HG03575 (cell line): ENCODE results near the gene DPYD.

Source experiments
- ATAC-seq: cut with Tn5 transposase; IDR thresholded peaks from one replicate; pipeline ENCODE4 v1.9.1; 2021; ENCODE audit not compliant: unreplicated experiment, insufficient number of reproducible peaks, low FRiP score; ENCODE audit errors: extremely low read depth

Gene DPYD

GRCh38 chr1:97307568-97307967, 613.3 kb downstream of the DPYD start:
- ATAC-seq: no peak

DNA sequence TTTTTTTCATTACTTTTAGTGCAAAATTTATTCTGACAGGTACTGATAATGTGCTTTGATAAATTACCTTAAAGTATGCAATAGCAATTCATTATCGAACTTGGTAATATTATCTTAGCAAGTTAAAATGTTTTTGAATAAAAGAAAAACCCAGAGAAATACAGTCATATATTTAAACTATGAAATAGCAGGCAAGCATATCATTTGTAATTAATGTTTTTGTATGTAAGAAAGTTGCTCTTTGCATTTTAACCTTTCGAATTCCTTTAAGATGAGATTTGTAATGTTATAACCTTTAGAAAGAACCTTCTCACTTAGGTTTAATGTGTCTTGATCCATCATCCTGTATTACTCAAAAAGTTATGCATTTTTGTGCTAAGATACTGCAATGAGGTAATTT, 613.7 kb downstream of the DPYD start:
- no peak for ATAC-seq

DNA sequence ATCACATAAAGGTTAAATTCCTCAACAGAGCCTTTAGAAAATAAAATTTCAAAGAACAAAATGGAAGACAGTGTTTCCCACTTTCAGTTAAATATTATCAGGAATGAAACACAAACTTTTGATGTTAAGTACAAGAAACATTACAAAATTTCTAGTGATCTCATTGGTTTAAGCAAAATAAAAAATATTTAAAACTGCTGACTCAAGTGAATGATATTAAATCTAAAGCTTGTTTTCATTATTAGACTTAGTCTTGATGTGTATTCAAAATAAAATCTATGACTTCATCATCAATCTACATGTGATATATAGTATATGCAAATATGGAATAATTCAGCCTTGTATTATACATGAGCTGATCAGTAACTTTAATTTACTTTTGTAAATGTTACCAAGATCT, 614.3 kb downstream of the DPYD start:
- ATAC-seq: no peak

- ATAC-seq: no peak
Observed at GRCh38 chr1:97304366-97304765, 616.5 kb downstream of the DPYD start.

GRCh38 chr1:97298966-97299365, 621.9 kb downstream of the DPYD start:
- ATAC-seq: no peak

- no peak for ATAC-seq
Observed at GRCh38 chr1:97297611-97298010, 623.2 kb downstream of the DPYD start.

GRCh38 chr1:97281962-97282361, 638.9 kb downstream of the DPYD start:
- ATAC-seq: no peak

- no peak for ATAC-seq
Observed at GRCh38 chr1:97277891-97278654, 642.8 kb downstream of the DPYD start.

DNA sequence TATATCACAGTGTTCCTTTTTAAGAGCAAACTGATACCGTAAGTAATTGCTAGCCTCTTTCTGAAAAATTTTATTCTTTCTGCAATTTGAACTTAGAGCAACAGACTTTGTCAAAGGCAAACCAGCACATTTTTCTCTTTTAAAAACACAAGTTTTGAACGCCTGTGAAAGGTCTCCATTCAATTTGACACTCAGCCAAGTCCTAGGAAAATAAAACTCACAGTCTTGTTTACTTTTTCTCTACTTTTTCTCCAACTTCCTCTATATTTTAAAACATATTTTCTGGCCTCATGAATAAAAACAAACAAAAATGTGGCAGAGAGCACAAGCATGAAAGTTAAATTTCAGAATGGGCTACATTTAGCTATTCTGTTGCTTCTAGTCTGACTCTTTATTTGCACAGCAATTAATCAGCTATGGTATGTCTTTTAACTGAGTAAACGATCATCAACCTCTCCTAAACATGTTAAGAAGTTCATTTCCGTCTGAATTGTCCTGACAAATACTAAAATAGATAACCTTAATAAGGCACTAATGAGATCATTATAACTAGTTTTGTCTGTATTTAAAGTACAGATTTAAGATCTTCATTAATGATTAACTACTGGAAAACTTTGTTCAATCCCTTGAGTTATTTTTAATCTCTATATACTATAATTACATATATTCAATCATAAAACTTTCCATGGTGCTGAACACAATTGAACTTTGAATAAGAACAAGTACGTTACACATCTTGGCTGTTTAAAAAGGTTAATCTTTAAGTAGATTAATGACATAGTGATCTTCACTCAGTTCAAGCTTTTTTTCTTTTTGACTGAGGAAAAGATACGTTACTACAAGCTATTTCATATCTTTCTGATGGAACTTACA, 648.7 kb downstream of the DPYD start:
- no peak for ATAC-seq

DNA sequence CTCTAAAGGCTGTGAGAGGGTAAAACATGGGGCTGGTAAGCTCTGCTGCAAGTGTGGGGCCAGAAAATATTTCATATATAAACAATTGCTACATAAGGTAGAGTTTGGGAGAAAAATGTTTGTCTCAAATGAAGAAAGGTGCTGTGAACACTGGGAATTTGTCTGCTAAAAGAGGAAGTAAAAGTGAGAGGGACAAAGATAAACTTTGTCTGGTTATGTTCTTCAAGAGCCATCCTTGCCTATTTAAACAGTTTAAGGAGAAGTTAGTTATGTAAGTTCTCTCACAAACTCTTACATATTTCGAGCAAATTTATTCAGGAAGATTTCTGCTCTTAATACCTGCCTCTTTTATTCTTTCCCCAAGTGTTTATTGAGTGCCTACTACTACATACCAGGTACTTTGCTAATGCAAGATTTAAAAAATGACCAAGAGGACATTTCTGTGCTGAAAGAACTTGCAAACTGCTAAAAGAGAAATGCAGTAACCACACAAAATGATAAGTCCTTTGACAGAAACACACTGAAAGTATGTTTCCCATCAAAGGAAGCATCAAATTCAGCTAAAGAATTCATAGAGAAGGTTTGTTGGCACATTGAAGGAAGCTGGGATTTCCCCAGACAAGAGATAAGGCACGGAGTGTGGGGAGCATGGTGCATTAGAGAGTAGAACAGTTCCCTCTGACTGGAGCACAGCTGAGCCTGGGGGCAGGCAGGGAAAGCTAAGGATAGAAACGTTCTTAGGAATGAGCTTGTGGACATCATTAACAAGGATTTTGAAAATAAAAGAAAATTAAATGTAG, 650.1 kb downstream of the DPYD start:
- ATAC-seq: no peak

GRCh38 chr1:97265630-97266029, 655.2 kb downstream of the DPYD start:
- no peak for ATAC-seq

DNA sequence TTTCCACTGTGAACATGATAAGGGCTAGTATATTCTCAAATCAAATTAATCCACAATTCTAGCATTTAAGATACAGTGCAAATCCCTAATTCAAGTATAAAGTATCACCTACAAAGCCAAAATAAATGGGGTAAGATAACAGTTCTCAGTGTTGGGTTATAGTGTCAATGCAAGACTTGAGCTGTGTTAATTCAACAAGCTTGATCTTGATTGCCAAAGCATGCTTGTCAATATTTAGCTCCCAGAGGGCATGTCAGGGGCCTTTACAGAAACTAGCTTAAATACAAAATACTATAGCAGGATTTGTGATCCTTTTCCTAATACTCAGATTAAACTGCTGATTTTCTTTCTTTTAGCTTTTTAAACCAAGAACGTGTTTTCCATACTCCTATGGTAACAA, 658.0 kb downstream of the DPYD start:
- no peak for ATAC-seq

- ATAC-seq: no peak
Observed at GRCh38 chr1:97258597-97258996, 662.2 kb downstream of the DPYD start.

DNA sequence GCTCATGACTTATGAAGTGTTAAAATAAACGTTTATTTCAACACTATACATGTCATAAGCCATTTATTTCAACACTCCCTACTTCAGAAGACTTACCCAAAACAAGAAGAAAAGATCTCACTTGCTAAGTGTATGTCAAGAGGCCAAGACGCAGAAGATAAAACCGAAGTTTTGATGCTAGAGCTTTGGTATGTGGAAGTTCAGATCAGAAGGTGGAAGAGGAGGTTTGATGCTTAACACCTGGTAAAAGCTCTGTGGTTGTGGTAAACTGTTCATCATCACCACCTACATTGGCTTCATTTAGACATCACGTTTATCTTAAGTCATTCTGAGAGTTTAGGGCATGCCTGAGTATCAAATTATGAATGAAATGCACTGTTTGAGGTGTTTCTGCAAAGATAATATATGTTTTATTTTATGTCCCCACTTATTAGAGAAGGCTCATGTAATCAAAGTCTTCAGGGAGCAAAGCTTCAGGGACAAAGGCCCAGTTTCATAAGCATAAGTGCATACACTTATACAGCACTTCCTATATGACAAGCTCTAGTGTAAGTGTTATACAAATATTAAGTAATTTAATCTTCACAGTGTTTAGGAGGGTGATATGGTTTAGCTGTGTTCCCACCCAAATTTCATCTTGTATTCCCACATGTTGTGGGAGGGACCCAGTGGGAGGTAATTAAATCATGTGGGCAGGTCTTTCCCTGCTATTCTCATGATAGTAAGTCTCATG, 665.9 kb downstream of the DPYD start:
- ATAC-seq: no peak

DNA sequence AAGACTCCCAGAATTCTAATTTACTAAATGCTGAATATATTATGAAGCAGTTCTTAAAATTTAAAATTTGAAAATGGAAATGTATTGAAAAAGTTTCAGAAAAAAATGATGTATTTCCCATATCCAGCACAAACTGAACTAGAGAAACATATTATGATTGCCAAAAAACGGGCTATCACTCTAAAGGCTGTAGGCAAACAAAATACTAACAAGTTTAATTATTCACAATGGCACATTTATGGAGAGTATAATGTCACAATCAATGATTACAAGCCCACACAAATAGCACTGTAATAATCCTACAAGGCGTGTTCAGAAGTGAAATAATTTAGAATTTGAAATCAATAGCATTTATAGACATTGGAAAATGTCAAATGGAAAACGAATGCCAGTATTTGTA, 667.9 kb downstream of the DPYD start:
- no peak for ATAC-seq

DNA sequence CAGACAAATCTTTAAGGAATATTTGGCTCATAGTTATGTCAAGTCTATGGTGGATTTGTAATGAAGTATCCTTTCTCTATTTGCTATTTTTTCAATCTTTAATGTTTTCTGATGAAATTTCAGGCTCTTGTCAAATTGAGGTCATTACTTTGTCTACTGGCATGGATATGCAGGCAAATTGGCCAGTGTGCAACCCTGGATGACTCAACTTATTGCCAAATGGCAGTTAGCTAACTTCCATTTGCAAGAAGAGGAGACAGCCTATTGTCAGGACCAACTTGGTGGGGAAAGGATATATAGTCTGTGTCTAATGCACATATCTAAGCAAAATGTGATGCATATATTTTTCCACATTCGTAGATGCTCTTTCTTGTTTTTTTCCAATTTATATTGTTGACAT, 668.8 kb downstream of the DPYD start:
- ATAC-seq: no peak

DNA sequence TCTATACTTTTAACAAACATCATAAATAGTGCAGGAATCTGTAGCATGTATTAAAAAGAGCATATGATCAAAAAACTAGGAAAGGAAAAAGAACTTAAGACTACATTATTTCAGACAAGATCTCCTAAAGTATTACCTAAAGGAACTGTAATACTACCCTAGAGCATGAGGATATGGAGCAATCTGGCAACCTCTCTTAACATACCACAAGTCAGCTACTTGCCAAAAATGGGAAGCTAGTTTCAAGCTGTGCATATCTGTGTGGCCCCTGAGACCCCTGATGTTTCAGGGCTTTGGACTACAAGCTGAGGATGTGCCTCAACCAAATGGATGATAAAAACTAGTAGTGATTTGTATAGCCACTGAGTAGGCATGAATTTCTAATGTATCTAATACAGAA, 673.6 kb downstream of the DPYD start:
- ATAC-seq: no peak

- ATAC-seq: no peak
Observed at GRCh38 chr1:97245682-97246081, 675.2 kb downstream of the DPYD start.

DNA sequence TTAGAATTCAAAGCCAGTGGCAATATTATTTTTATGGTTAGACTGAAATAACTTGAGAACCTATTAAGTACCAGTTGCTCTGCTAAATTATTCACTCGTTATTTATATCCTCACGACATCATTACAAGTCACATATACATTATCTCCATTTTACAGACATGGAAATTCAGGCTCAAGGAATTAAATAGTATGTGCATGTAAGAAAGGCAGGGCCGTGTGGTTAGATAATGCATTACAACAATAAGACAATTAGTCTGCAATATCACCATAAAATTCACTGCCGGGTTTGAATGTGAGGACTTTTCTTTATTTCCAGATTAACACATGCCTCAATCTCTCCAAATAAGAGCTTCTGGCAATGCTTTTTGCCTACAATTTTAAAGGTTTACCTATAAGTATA, 675.8 kb downstream of the DPYD start:
- ATAC-seq: no peak
